Colon (tissue), 2 donors: Measurements from ENCODE around the gene SH3BP2.

Experiments used
- FAIRE-seq: peaks from 2 replicates; lab custom pipeline; 2012; peaks lifted over from hg19 to GRCh38; lab: Jason Lieb, UNC
- donor health status: control.
- donor health status: control.

The SH3BP2 gene

GRCh38 chr4:2856266-2856665, 63.4 kb downstream of the SH3BP2 start:
- FAIRE-seq = no peak

GRCh38 chr4:2857349-2857927, 64.6 kb downstream of the SH3BP2 start:
- no peak for FAIRE-seq

GRCh38 chr4:2858451-2859217, 65.7 kb downstream of the SH3BP2 start:
- no peak for FAIRE-seq

- FAIRE-seq = no peak
These were observed 66.6 kb downstream of the SH3BP2 start for GRCh38 chr4:2859514-2859913.

GRCh38 chr4:2860391-2861348, 67.8 kb downstream of the SH3BP2 start:
- FAIRE-seq = no peak

- no peak for FAIRE-seq
These were observed 68.9 kb downstream of the SH3BP2 start for GRCh38 chr4:2861631-2862436.

- no peak for FAIRE-seq
These were observed 69.6 kb downstream of the SH3BP2 start for GRCh38 chr4:2862528-2862927.

- FAIRE-seq = no peak
These were observed 70.8 kb downstream of the SH3BP2 start for GRCh38 chr4:2863649-2864048.

- FAIRE-seq = no peak
These were observed 72.4 kb downstream of the SH3BP2 start for GRCh38 chr4:2865196-2865780.

GRCh38 chr4:2866160-2866861, 73.4 kb downstream of the SH3BP2 start:
- no peak for FAIRE-seq

GRCh38 chr4:2866891-2867290, 74.0 kb downstream of the SH3BP2 start:
- FAIRE-seq = no peak

GRCh38 chr4:2867758-2868491, 75.0 kb downstream of the SH3BP2 start:
- FAIRE-seq = no peak

GRCh38 chr4:2868877-2869487, 76.1 kb downstream of the SH3BP2 start:
- FAIRE-seq = no peak

GRCh38 chr4:2869659-2870058, 76.8 kb downstream of the SH3BP2 start:
- FAIRE-seq = no peak

GRCh38 chr4:2870082-2870481, 77.2 kb downstream of the SH3BP2 start:
- no peak for FAIRE-seq

- FAIRE-seq = no peak
These were observed 78.6 kb downstream of the SH3BP2 start for GRCh38 chr4:2871466-2871865.

GRCh38 chr4:2871911-2872310, 79.0 kb downstream of the SH3BP2 start:
- no peak for FAIRE-seq

- FAIRE-seq = peak; percentile 38
These were observed 80.4 kb downstream of the SH3BP2 start for GRCh38 chr4:2873329-2873728.

- FAIRE-seq = no peak
These were observed 82.0 kb downstream of the SH3BP2 start for GRCh38 chr4:2874861-2875260.

GRCh38 chr4:2875556-2875955, 82.7 kb downstream of the SH3BP2 start:
- no peak for FAIRE-seq
